Left lobe of liver (tissue), 2 donors: ENCODE results near the gene RASGRP3. TPM values are rescaled to one million over a fixed set of nuclear protein-coding genes. Genes with fewer than 3 reads are reported as not detected.

Experiments used
- ATAC-seq: fragments of 200-7000 bp; cut with Tn5 transposase; one replicate; pipeline ENCODE4 v1.9.1; 2020; ENCODE audit warnings: mild to moderate bottlenecking, moderate library complexity
- DNase-seq: peaks from one replicate; pipeline ENCODE4 v3.0.0-alpha.2; 2020; ENCODE audit warnings: low spot score
- total RNA-seq: library from RNA; stranded (reverse); gene quantifications from one replicate; pipeline ENCODE4 v1.2.1, GENCODE V29; 2021
- donor health status: DM: no; HTN: no; CAD: no; lungs with moderate emphysema.
- donor health status: DM: no; HTN: yes; CAD: no.

RASGRP3 gene
- total RNA-seq, 1 donor from 2014 or later: 3.8 TPM

DNA sequence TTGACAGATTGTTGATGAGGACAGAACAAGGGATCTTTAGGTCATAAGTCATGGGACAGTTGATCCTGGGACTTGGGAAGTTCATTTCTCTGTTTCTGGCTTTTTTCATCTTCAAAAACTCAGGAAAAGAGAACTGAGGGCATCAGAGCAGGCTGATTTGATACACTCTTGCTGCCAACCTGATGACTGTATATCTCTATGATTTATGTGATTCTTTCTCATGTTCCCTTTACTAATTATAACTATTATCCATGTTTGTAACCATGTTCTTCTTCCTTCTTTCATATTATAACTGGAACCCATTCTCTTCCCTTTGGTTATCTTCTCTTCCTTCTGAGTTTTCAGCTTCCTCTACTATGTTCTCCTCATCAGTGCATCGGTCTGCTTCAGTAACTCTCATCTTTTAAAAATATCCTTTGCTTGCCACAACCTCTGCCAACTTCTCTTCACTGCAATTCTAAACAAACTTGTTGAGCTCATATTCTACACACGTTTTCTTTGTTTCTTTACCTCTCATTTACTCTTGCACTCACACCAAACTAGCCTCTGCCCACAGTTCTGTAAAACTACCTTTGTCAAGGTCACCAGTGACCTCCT lies 13.5 kb downstream of the RASGRP3 start:
- no peak for DNase-seq
- no peak for ATAC-seq

DNA sequence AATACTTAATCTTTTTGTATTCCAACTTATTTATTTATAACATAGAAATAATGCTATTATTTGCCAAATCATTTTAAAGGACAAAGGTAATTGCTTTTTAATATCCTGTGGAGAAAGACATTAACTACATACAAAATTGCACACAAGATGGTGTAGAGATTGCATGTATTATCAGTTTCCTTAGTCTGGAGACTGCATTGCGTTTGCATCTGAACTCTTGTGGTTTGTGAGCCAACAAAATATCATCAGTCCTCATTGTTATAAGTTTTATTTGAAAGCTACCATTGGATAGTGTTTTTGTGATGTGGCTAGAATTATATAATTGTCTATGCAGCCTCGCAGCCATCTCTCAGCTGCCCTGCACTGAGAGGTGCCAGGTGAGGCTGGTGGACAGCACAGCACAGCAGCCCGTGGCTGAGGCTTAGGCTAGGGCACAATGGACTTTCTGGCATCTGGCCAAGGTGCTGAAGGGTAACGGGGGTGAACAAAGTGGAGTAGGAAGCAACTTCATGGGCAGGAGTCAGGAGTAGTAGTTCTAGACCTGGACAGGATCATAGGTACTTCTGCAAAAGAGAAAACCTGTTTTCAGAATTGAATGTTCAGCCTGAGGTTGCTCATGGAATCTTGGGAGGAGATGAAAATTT lies 15.1 kb downstream of the RASGRP3 start:
- ATAC-seq (no peak), DNase-seq (no peak)

DNA sequence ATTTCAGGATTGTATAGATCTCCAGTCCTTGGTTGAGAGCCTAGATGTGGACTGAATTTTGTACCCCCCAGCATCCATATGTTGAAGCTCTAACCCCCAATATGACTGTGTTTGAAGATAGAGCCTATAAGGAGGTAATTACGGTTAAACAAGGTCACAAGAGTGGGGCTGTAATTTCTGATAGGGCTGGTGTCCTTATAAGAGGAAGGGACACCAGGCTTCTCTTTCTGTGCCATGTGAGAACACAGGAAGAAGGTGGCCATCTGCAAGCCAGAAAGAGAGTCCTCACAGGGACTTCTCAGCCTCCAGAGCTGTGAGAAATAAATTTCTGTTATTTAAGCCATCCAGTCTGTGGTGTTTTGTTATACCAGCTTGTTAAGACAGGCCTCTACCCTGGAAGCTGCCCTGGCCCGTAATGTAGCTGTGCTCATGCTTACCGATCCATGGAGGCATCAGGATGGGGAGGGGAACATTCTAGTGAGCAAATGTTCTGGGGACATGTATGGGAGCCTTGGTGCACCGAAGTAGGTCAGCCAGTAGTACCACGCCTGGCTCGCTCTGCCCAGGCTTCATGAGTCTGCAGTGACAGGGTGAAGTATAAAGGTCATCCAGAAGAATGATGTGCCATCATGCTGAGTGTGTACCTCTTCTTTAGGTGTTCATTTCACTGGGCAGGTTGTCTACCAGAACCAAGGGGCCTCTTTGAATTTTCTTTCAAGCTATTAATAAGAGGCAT lies 16.1 kb downstream of the RASGRP3 start:
- no peak for DNase-seq
- ATAC-seq: no peak

DNA sequence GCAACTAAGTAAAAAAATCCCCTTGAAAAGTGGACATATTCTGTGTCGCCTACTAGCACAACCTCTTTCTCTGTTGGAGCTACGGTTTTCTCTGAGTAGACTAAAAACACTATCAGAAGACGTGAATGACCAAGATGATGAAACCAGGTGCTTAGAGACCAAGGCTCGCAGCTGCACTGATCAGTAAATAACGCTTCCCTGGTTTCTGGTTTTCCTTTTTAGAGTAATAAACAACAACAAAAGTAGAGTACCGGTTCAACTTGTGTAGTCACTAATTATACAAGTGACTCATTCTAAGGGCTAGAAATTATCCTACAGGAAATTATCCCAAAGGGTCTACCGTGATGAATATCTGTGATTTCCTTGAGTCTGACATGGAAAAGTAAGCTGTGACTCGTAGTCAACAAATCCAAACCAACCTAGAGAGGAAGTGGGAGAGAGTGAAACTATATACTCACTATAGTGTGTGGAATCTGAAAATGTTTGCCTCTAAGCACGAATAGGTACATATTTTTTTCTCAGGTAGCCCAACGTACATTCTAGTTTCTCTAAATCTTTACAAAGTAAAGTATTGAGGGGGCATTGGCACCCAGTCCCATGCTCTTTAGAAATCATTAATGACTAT lies 17.8 kb downstream of the RASGRP3 start:
- no peak for ATAC-seq
- no peak for DNase-seq

DNA sequence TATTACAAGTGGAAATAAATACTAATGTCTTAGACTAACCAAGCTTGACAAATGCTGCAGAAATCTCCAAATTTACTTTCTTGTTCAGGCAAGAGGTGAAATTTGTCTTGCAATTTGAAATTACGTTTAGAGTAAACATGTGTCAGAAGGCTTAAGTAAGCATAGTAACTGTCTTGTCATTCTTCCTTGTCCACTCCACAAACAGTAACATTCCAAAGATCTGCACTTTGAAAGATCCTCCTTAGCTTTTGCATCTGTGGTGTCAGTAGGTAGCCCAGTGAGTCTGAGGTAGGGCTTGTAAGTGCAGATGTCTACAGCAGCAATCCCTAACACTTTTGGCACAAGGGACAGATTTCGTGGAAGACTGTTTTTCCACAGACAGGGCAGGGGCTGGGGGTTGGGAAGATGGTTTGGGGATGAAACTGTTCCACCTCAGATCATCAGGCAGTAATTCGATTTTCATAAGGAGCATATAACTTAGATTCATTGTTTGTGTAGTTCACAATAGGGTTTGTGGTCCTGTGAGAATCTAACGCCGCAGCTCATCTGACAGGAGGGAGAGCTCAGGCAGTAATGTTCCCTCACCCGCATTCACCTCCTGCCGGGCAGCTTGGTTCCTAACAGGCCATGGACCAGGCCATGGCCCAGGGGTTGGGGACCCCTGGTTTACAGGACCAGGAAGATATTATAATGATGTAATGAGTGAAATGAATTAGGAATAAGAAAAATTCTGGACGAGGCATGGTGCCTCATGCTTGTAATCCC lies 18.6 kb downstream of the RASGRP3 start:
- DNase-seq (no peak), ATAC-seq (no peak)

DNA sequence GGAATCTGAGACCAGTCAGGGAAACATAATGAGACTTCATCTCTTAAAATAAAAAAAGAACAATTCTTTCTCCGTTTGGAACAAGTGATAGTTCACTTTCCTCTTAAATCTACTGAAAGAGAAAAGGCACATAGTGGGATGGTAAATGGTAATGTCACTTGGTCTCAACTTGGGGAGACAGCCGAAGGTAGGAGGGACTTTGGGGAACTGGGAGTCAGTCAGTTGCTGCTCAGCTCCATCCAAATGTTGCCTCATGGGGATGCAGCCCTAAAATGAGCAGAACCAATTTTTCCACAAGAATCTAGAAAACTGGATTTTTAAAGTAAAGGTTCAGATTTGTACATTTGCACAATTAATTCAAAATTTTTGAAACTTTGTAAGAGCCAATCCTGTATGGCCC lies 19.2 kb downstream of the RASGRP3 start:
- ATAC-seq: no peak
- DNase-seq: no peak

DNA sequence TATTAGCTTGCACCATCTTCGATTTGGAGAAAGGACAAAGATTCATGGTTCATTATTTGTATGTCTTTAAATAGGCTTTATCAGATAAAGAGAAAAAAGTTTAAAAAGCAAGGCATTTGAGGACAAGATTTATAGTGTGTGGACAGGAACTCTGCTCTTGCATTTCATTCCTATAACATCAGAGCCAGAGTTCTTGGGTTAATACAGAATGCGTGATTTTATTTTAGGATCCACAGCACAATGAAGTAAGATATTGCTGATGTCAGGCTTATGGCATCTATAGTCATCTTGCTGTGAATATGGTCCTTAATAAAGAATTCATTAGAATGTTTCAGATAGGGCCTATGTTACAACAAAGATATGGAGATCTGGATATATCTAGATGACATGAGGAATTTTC lies 19.7 kb downstream of the RASGRP3 start:
- no peak for ATAC-seq
- no peak for DNase-seq

DNA sequence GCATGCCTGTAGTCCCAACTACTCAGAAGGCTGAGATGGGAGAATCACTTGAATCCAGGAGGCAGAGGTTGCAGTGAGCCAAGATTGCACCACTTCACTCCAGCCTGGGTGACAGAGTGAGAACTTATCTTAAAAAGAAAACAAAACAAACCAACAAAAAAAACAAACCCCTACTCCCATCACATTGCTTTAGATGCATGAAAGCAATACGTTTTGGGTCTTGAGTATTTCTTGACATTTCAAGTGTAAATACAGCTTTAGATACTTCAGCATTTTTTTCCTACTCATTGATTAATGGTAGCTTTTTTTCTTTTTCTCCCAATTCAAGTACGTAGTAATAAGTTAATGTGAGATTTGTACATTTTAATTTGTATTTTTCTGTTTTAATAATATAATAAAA lies 20.3 kb downstream of the RASGRP3 start:
- ATAC-seq: no peak
- no peak for DNase-seq

DNA sequence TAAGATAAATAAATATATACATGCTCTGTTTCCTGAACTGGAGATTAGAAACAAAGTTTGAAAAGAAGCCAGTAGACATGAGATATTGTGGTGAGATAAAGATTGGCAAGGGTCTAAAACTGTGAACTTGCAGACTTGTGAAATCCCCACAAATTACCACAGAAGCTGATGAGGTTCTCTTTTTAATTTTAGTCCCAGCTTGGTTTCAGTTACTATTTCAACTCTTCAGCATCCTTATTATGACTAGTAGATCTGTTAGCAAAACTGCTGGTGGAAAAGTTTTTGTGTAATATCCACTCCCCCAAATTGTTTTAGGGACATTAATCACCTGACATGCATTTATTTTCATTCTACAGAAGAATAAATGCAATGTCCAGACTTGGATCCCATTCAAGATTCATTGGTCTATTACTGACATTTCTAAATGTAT lies 20.8 kb downstream of the RASGRP3 start:
- ATAC-seq: no peak

DNA sequence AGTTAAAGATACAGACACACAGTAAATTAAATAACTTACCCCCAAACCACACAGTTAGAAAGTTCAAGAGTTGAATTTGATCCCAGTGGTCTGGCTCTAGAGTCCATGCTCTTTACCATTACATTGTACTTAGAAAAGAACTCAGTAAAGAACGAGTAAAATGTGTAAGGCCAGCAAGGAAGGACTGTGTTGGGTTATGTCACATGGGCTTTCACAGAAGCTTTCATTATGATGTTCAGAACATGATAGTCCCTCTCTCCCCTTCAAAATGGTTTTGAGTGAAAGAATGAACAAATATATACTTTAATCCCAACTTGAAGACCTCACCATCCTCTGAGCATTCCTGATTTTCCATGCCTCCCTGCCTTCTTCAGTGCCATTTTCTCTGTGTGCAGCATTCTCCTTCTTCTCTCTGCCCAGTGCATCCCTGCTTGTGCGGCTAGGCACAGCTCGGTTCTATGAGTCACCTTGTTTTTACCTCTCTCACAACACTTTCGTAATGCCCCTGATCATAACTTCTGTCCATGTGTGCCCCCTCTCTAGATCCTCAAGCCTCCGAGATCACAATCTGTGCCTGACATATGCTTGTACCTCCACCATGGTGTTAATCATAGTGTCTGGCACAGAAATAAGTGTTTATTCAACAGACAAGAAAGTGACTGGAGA lies 22.0 kb downstream of the RASGRP3 start:
- ATAC-seq (no peak), DNase-seq (no peak)

More for the DNA sequence above, 20.8 kb downstream of the RASGRP3 start:
- no peak for DNase-seq

DNA sequence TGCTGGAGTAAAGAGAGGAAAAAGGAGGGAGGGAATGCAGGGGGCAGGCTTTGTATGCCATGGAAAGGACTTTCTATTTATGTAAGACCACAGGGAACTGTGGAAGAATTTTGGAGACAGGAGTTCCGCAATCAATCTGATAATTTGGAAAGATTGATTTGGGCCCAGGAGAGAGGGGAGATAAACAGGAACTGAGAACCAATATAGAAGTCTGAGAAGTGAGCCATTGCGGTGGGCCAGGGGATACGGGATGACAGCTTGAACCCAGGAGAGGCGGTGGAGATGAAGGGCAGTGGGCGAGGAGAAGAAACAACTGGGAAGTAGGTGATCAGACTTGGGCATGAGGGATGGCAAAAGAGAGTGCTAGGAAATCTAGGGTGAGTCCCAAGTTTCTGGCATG lies 23.7 kb downstream of the RASGRP3 start:
- DNase-seq (no peak), ATAC-seq (no peak)

DNA sequence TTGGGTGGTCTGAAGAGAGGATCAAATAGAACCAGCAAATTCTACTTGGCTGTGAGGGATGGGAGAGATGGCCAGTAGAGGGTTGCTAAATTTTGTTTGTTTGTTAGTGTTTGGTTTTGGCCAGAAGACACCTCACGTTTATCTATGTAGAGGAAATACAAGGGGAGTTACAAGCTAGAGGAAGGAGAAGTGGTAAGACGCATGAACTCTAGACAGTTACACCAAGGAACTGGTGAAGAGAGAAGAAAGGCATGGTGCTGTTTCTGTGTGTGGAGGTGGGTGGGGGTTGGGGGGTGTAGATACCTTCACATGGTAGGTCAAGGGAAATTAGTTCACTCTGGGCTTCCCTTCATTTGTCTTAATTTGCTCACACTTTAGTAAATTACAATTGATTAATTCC lies 25.6 kb downstream of the RASGRP3 start:
- DNase-seq: no peak
- ATAC-seq: no peak

DNA sequence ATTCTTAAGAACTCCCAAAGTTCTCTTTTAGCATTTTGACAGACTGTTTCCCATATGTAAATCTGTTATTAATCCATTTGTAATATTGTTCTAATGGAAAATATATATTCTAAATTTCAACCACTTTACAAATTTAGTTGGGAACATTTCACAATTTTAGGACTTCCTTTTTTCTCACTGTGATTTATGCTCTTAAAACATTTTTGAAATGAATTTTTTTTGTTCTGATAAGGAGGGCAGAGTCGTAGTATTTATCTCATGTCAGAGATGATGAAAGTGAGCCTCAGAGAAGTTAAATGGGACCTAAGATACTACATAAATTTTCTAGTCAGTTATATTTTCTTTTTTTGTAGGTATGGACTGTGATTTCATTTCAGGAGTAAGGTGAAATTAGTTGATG lies 26.6 kb downstream of the RASGRP3 start:
- ATAC-seq (no peak), DNase-seq (no peak)

DNA sequence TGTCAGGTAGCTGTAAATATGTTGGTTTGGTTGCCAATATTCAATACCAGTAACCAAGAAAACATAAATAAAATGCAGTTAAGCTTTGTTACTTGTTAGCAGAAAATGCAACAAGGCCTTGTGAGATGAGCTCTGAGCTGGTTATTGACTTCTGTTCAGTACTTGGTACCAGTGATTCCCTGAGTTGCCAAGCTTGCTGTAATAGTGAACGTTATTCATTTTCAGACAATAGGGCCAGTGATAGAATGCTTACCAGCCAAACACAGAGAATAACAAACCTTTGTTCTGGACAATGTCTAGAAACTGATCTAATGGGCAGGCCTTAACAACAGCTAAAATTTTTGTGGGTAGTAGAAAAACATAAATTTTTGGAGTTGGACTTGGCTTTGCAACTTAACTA lies 29.5 kb downstream of the RASGRP3 start:
- no peak for ATAC-seq
- DNase-seq: no peak

DNA sequence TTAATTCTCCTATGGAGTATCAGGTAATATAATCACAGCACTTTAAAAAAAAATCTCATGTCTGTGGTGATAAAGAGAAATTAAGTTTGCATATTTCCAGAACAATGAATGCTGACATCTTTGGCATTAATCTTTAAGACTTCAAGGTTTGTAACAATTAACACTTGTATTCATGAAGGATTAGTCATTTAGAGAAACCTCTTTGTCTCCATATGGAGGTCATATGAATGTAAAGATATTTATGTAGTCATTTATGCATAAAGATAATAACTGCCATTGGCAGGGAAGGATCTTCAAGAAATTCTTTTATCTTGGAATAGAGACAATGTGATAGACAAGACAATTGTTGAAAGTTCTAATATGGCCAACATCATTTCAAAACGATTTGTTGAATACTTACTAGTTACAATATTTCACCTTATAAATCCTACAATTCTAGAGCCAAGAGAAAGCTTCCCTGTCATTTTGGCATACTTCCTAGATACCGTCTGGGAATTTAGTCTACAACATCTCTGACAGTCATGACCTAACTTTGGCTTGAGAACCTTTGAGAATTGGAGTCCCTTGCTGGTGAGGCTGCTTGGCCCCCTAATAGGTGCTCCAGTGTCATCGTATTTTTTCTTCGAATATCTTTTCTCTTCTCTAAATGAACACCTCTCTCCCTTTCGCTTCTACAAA lies 33.6 kb downstream of the RASGRP3 start:
- ATAC-seq: no peak
- no peak for DNase-seq

DNA sequence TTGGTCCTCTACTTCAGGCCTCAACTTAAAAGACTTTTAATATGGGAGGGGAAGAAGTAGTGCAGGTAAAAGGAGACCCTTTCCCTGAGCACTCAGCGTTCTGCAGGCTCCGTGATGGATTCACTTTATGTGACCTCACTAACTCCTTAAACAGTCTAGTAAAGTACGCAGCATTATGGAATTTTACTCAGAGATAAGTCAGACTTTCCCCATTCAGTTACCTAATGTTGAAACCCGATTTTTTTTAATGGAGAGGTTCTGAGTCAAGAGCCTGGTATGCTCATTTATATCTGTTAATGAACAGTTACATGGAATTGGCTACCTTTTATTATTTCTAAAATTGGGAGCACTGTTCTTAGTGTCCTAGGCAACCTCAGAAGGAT lies 34.1 kb downstream of the RASGRP3 start:
- no peak for ATAC-seq

DNA sequence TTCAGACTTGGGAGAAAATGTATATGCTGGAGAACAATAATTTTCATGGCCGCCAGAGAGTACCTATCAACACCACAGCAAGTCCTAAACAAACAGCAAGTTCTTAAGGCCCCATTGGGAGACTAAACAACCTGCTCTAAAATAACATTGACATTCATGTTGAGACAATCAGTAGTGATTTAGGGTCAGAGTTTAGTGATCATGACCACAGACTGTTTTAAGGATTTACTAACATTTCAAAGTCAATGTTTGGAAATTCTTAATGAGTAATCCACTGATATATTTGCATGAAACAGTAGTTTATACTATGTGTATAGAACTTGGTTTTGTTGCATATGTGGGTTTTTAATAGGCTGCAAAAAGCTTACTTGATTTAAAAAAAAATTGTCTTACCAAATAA lies 34.7 kb downstream of the RASGRP3 start:
- DNase-seq (no peak), ATAC-seq (no peak)

More for the DNA sequence above, 34.1 kb downstream of the RASGRP3 start:
- DNase-seq: no peak

DNA sequence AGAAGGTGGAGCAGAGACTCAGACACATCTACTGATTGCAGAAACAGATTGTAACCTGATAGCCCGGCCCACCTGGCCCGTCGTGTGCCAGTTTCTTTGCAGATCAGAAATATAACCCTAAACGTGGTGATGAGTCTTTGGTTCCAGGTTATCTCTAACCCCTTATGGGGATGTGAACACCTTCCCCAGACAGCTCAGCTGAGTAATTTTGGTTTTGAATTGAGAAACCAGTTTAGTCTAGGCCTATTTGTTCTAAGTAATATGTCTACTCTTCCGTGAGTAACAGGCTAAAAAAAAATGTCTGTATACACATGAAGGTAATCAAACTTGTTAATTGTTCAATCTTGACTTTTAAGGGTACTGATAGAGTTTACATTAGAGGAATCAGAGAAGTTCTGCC lies 35.7 kb downstream of the RASGRP3 start:
- DNase-seq (no peak), ATAC-seq (no peak)

DNA sequence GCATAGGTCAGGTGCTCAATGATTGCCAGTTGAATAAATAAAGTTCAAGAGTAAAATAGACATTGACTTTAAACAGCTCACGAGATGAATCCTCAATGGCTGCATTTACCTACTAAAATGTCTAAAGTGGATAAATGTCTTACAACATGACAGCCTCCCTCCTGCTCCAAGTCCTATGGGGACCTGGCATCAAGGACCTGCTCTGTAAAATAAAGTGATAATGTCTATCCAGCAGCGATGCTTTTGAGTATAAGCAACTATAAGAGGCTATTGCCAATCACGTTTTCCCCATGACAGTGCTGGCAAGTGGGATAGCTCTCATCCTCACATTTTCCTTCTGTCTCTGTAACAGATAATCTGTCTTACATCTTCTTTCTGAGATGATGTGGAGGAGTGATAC lies 37.0 kb downstream of the RASGRP3 start:
- ATAC-seq (no peak), DNase-seq (no peak)

DNA sequence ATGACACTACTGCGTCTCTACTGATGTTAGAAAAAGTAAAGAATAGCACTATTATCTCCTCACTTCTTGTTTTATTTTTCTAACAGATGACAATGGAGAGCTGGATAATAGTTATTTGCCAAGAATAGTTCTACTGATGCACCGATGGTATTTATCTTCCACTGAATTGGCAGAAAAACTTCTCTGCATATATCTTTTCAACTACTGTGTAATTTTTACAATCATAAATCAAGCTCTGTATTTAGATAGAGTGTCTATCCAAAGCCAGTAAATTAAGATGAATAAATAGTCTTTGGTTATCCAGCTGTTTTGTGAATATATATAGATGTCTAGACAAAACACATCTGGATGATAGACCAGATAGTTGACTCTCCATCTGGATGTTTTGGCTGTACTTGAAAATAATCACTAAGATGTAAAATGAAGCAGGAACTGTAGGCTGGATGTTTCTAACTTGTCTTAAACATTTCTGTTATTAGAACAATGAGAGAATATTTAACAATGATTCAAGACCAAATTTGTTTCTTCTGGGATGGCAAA lies 40.1 kb downstream of the RASGRP3 start:
- no peak for DNase-seq
- ATAC-seq: no peak
